ENCODE measurements around the gene MORF4L1. TPM values are rescaled to one million over a fixed set of nuclear protein-coding genes. Genes with fewer than 3 reads are reported as not detected.

MORF4L1 gene
- total RNA-seq, 1 experiment from 2014 or later = 424 TPM

DNA sequence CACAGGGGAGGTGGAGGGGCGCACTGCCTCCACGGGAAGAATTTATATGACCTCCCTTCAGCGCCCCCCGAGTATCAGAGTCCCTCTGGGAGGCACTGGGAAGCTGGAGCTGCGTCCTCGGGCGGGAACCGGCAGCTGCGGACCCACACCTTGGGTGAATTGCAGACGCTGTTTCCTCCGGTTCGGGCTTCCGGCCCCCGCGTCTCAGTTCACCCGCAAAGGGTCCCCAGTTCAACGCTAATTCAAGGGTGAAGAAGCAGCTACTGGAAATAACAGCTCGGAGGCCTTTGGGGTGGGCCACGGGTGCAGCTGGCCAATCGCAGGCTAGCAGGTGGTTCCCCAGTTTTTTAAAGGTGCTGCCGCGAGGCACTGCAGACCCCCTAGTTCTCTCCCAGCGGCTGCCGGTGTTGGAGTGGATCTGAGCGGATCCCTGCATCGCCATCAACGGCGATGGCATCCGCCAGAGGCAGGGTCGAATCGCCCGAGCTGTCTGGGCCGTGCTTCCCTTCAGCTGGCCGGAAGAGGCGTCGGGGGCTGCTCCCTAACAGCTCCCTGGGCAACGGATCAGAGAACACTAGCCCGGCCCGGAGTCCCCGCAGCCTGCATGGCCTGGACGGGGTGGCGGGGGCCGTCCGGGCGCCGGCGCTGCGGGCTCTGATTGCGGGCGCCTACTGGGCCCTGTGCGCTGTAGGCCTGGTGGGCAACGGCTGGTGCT lies 42.0 kb upstream of the MORF4L1 start:
- Mint-ChIP-seq H3K4me1 (ENCODE audit: low read depth, unreplicated experiment) (no peaks in the 10 kb centered on the region), H3K36me3 (ENCODE audit: insufficient read depth, unreplicated experiment) (no peaks in the 10 kb centered on the region)
- CTCF ChIA-PET = no interaction called here

DNA sequence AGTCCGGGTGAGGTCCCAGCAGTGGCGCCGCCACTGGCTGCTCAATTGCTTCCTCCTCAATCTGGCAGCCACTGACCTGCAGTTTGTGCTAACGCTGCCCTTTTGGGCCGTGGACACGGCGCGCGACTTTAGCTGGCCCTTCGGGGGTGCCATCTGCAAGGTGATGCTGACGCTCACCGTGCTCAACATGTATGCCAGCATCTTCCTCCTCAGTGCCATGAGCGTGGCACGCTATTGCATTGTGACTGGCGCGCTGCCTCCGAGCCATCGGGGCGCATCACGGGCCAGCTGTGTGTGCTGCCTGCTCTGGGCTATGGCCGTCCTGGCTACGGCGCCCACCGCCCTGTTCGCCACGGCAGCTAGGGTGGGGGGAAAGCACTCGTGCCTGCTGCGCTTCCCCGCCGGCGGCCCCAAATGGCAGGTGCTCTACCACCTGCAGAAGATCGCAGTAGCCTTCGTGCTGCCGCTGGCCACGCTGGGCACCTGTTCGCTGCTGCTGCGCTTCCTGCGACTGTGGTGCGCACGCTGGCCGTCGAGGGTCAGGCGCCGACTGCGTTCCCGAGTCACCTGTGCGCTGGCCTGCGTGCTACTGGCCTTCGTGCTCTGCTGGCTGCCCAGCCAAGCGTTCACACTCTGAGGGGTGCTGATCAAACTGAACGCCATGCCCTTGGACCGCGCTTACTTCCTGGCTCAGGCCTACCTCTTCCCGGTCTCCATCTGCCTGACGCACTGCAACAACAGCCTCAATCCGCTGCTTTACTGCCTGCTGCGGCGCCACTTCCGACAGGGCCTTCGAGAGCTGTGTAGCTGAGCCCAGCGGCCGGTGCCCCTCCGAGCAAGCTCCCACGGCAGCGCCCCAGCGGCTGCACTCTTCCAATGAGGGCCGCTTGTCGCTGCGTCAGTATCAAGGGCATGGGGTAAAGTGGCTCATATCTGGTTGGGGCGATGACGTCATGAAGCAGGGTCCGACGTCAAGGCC lies 41.2 kb upstream of the MORF4L1 start:
- DNase-seq = no peak
- BruUV-seq (replicated peaks) = no TSS peak

More for the DNA sequence above, 42.0 kb upstream of the MORF4L1 start:
- H3K27me3 Mint-ChIP-seq (ENCODE audit: insufficient read depth, unreplicated experiment) = peaks cover 3% of the 10 kb centered on the region
- Histone ChIP-seq H3K9me3 (no peaks in the 10 kb centered on the region), H3K27me3 (replicated peaks; ENCODE audit: control insufficient read depth, insufficient read depth, low read length) (no peaks in the 10 kb centered on the region), H3K4me1 (no peaks in the 10 kb centered on the region), H3K36me3 (ENCODE audit: control insufficient read depth, insufficient read depth, low read length) (no peaks in the 10 kb centered on the region), H3K4me3 (ENCODE audit: low read depth, low read length) (no peak overlapping the region)
- intact Hi-C loops (cut with micrococcal nuclease; ENCODE audit: unreplicated experiment) = no loop called here
- TF ChIP-seq, protein P1, sequence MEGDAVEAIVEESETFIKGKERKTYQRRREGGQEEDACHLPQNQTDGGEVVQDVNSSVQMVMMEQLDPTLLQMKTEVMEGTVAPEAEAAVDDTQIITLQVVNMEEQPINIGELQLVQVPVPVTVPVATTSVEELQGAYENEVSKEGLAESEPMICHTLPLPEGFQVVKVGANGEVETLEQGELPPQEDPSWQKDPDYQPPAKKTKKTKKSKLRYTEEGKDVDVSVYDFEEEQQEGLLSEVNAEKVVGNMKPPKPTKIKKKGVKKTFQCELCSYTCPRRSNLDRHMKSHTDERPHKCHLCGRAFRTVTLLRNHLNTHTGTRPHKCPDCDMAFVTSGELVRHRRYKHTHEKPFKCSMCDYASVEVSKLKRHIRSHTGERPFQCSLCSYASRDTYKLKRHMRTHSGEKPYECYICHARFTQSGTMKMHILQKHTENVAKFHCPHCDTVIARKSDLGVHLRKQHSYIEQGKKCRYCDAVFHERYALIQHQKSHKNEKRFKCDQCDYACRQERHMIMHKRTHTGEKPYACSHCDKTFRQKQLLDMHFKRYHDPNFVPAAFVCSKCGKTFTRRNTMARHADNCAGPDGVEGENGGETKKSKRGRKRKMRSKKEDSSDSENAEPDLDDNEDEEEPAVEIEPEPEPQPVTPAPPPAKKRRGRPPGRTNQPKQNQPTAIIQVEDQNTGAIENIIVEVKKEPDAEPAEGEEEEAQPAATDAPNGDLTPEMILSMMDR (IDR thresholded peaks at IDR 0.05; ENCODE audit: insufficient read depth in 1 of 2, low read depth in 1 of 2, low read length in 1 of 2, severe bottlenecking in 1 of 2, unreplicated experiment in 1 of 2) = no peak
- POLR2A ChIA-PET = no interaction called here
- no peak overlapping the region for H3K27ac Mint-ChIP-seq (ENCODE audit: unreplicated experiment)
- DNase-seq = no peak
- H3K4me3 Mint-ChIP-seq (ENCODE audit: unreplicated experiment) = no peak overlapping the region
- no TSS peak for BruUV-seq (replicated peaks)
- H3K9me3 Mint-ChIP-seq (ENCODE audit: unreplicated experiment) = no peaks in the 10 kb centered on the region

DNA sequence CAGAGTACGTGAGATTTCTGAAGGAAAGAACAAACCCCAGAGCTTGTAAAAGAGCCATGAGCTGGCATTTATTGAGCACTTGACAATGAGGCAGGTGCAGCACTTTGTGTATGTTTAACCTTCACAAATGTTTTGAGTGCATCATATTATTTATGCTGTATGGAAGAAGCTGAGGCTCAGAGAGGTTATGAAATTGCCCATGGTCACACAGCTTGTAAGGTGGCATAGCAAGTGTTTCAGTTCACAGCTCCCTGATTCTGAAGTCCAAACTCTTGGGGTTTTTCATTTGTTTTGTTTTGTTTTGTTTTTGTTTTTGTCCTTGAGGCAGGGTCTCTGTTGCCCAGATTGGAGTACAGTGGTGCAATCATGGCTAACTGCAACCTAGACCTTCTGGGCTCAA lies 36.4 kb upstream of the MORF4L1 start:
- Histone ChIP-seq H3K9me3 (no peaks in the 10 kb centered on the region), H3K4me1 (no peaks in the 10 kb centered on the region)
- POLR2A ChIA-PET = no interaction called here

More for the DNA sequence above, 41.2 kb upstream of the MORF4L1 start:
- H3K36me3 ChIP-seq (ENCODE audit: control insufficient read depth, insufficient read depth, low read length) = no peaks in the 10 kb centered on the region
- H3K9me3 ChIP-seq = no peaks in the 10 kb centered on the region
- H3K4me3 Mint-ChIP-seq (ENCODE audit: unreplicated experiment) = no peak overlapping the region
- no peak overlapping the region for H3K4me3 ChIP-seq (ENCODE audit: low read depth, low read length)
- H3K27me3 Mint-ChIP-seq (ENCODE audit: insufficient read depth, unreplicated experiment) = peaks cover 3% of the 10 kb centered on the region
- no peaks in the 10 kb centered on the region for H3K27me3 ChIP-seq (replicated peaks; ENCODE audit: control insufficient read depth, insufficient read depth, low read length)
- CTCF ChIA-PET = no interaction called here
- H3K27ac Mint-ChIP-seq (ENCODE audit: unreplicated experiment) = no peak overlapping the region
- no peaks in the 10 kb centered on the region for H3K4me1 ChIP-seq
- POLR2A ChIA-PET = no interaction called here
- TF ChIP-seq, protein P1 (IDR thresholded peaks at IDR 0.05; ENCODE audit: insufficient read depth in 1 of 2, low read depth in 1 of 2, low read length in 1 of 2, severe bottlenecking in 1 of 2, unreplicated experiment in 1 of 2) = no peak
- no peaks in the 10 kb centered on the region for H3K4me1 Mint-ChIP-seq (ENCODE audit: low read depth, unreplicated experiment)
- H3K9me3 Mint-ChIP-seq (ENCODE audit: unreplicated experiment) = no peaks in the 10 kb centered on the region
- no peaks in the 10 kb centered on the region for H3K36me3 Mint-ChIP-seq (ENCODE audit: insufficient read depth, unreplicated experiment)
- intact Hi-C loops (cut with micrococcal nuclease; ENCODE audit: unreplicated experiment) = no loop called here

More for the DNA sequence above, 36.4 kb upstream of the MORF4L1 start:
- Histone ChIP-seq H3K4me3 (ENCODE audit: low read depth, low read length) (no peak overlapping the region), H3K36me3 (ENCODE audit: control insufficient read depth, insufficient read depth, low read length) (no peaks in the 10 kb centered on the region), H3K27me3 (replicated peaks; ENCODE audit: control insufficient read depth, insufficient read depth, low read length) (no peaks in the 10 kb centered on the region)
- Mint-ChIP-seq H3K27ac (ENCODE audit: unreplicated experiment) (no peak overlapping the region), H3K9me3 (ENCODE audit: unreplicated experiment) (no peaks in the 10 kb centered on the region), H3K27me3 (ENCODE audit: insufficient read depth, unreplicated experiment) (peaks cover 3% of the 10 kb centered on the region), H3K4me3 (ENCODE audit: unreplicated experiment) (no peak overlapping the region), H3K4me1 (ENCODE audit: low read depth, unreplicated experiment) (no peaks in the 10 kb centered on the region), H3K36me3 (ENCODE audit: insufficient read depth, unreplicated experiment) (no peaks in the 10 kb centered on the region)
- TF ChIP-seq, protein P1 (IDR thresholded peaks at IDR 0.05; ENCODE audit: insufficient read depth in 1 of 2, low read depth in 1 of 2, low read length in 1 of 2, severe bottlenecking in 1 of 2, unreplicated experiment in 1 of 2) = no peak
- intact Hi-C loops (cut with micrococcal nuclease; ENCODE audit: unreplicated experiment) = no loop called here
- CTCF ChIA-PET = no interaction called here
- no TSS peak for BruUV-seq (replicated peaks)
- no peak for DNase-seq
